ENCODE measurements around the gene APOBEC3B. TPM values are rescaled to one million over a fixed set of nuclear protein-coding genes. Genes with fewer than 3 reads are reported as not detected.

Gene APOBEC3B
- total RNA-seq, 2 experiments from 2014 or later: 1.7 to 31.9 TPM

DNA sequence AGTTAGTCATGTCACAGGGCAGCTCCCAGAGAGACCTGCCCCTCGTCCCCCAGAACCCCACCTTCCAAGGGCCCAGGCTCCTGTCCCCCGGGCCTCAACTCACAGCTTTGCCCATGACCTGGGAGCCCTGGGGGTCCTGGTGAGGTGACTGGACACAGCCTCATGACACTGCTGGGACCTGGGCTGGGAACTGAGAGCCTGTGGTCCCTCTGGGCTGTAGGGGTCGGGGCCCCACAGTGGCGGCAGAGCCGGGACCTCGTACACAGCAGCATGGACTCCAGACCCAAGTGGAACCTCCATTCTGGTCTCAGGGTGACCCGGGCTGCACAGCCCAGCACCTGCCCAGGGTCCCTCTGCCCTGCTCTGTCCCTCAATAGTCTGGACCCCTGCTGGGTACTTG, 17.8 kb upstream of the APOBEC3B start:
- no peaks in the 10 kb centered on the region for H3K79me2 ChIP-seq (ENCODE audit: insufficient read depth, low read depth, low read length)
- no peak for TF ChIP-seq CTCF (conservative IDR thresholded peaks at IDR 0.05; ENCODE audit: low read length)
- CTCF ChIA-PET (ENCODE audit: unreplicated experiment): no interaction called here
- H3K9me3 ChIP-seq (ENCODE audit: low read length): no peaks in the 10 kb centered on the region
- BruUV-seq (replicated peaks): no TSS peak
- H3K27ac ChIP-seq (ENCODE audit: low read depth, low read length, poor library complexity, severe bottlenecking): no peak overlapping the region
- H2AFZ ChIP-seq (ENCODE audit: low read length): no peak overlapping the region
- H3K36me3 ChIP-seq (ENCODE audit: insufficient read depth, low read length): no peaks in the 10 kb centered on the region
- no peaks in the 10 kb centered on the region for H4K20me1 ChIP-seq (ENCODE audit: insufficient read depth, low read length)
- peaks cover 10% of the 10 kb centered on the region for H3K4me1 ChIP-seq (ENCODE audit: insufficient read depth, low read length, poor library complexity, severe bottlenecking)
- DNase-seq (ENCODE audit: low spot score): no peak
- H3K4me3 ChIP-seq (ENCODE audit: low read depth, low read length, poor library complexity, severe bottlenecking): no peak overlapping the region
- POLR2A ChIA-PET: no interaction called here
- intact Hi-C loops (cut with micrococcal nuclease; ENCODE audit: unreplicated experiment): no loop called here
- H3K4me2 ChIP-seq (ENCODE audit: low read length): no peak overlapping the region
- no peaks in the 10 kb centered on the region for H3K9me2 ChIP-seq (ENCODE audit: insufficient read depth, low read length)

DNA sequence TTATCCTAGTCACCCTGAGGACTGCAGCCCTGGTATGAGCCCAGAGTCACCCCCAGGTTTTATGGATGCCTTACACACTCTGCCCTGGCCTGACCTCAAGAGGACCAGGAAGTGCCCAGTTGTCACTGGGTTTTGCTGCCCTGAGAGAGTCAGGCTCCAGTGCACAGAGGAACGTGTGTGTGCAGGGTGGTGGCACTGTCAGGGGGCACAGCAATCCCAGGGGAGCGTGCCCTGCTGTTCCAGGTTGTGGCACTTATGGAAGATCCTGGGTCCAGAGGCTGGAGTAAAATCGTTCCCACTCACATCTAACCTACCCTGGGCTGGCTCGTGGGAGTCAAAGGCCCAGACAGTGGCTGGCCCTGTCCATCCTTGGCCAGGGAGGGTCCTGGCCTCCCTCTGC, 17.2 kb upstream of the APOBEC3B start:
- DNase-seq (ENCODE audit: low spot score): no peak
- no TSS peak for BruUV-seq (replicated peaks)
- Histone ChIP-seq H3K9me2 (ENCODE audit: insufficient read depth, low read length) (no peaks in the 10 kb centered on the region), H3K4me2 (ENCODE audit: low read length) (no peak overlapping the region), H2AFZ (ENCODE audit: low read length) (no peak overlapping the region), H3K27ac (ENCODE audit: low read depth, low read length, poor library complexity, severe bottlenecking) (no peak overlapping the region), H3K79me2 (ENCODE audit: insufficient read depth, low read depth, low read length) (no peaks in the 10 kb centered on the region), H3K36me3 (ENCODE audit: insufficient read depth, low read length) (no peaks in the 10 kb centered on the region), H3K4me1 (ENCODE audit: insufficient read depth, low read length, poor library complexity, severe bottlenecking) (peaks cover 6% of the 10 kb centered on the region), H3K9me3 (ENCODE audit: low read length) (no peaks in the 10 kb centered on the region), H3K4me3 (ENCODE audit: low read depth, low read length, poor library complexity, severe bottlenecking) (no peak overlapping the region), H4K20me1 (ENCODE audit: insufficient read depth, low read length) (no peaks in the 10 kb centered on the region)
- CTCF ChIA-PET (ENCODE audit: unreplicated experiment): no interaction called here
- TF ChIP-seq CTCF (conservative IDR thresholded peaks at IDR 0.05; ENCODE audit: low read length) (no peak), EZH2phosphoT487 (IDR thresholded peaks at IDR 0.05; ENCODE audit: borderline replicate concordance, low read depth, low read length) (no peak)
- POLR2A ChIA-PET: no interaction called here
- intact Hi-C loops (cut with micrococcal nuclease; ENCODE audit: unreplicated experiment): no loop called here

DNA sequence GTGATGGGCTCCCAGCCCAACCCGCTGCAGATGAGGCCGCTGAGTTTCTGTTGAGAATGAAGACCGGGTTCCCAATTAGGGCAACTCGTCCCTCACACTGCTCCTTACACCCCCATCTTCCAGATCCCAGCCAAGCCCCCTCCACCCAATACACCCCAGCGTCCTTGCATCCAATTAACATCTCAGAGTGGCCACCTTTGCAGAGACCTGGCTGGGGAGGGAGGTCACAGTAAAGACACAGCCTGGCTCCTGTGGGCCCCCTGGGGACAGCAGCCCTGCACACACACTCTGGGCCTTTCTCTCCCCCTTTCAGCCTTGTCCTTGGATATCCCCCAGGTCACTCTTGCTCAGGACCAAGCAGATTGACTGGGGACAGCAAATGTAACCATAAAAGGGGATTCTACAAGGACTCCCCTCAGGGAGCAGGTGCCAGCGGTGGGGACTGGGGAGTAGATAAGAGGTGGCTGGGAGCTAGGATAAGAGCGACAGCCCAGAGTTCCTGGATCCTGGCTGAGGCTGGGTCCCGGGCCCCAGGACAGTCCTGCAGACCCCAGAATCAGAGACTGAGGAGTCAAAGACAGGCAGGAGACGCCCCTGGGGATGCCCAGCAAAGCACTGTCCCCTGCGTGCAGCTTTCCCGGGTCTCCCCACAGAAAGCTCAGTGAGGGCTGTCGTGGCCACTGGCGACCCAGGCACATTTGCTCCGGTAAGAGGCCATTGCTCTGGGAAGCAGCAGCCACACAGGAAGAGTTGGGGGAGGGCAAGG, 16.4 kb upstream of the APOBEC3B start:
- CTCF ChIA-PET (ENCODE audit: unreplicated experiment): no interaction called here
- Histone ChIP-seq H3K4me1 (ENCODE audit: insufficient read depth, low read length, poor library complexity, severe bottlenecking) (peaks cover 6% of the 10 kb centered on the region), H3K4me2 (ENCODE audit: low read length) (no peak overlapping the region), H3K9me3 (ENCODE audit: low read length) (no peaks in the 10 kb centered on the region), H2AFZ (ENCODE audit: low read length) (no peak overlapping the region), H3K27ac (ENCODE audit: low read depth, low read length, poor library complexity, severe bottlenecking) (no peak overlapping the region), H3K36me3 (ENCODE audit: insufficient read depth, low read length) (no peaks in the 10 kb centered on the region), H3K9me2 (ENCODE audit: insufficient read depth, low read length) (no peaks in the 10 kb centered on the region), H4K20me1 (ENCODE audit: insufficient read depth, low read length) (no peaks in the 10 kb centered on the region), H3K79me2 (ENCODE audit: insufficient read depth, low read depth, low read length) (no peaks in the 10 kb centered on the region), H3K4me3 (ENCODE audit: low read depth, low read length, poor library complexity, severe bottlenecking) (no peak overlapping the region)
- TF ChIP-seq CTCF (conservative IDR thresholded peaks at IDR 0.05; ENCODE audit: low read length): no peak
- TF ChIP-seq EZH2phosphoT487 (IDR thresholded peaks at IDR 0.05; ENCODE audit: borderline replicate concordance, low read depth, low read length): no peak
- POLR2A ChIA-PET: no interaction called here
- intact Hi-C loops (cut with micrococcal nuclease; ENCODE audit: unreplicated experiment): no loop called here
- DNase-seq (ENCODE audit: low spot score): no peak
- no TSS peak for BruUV-seq (replicated peaks)

Measured in OCI-LY7 (cell line).